ENCODE results near the gene COX4I2.

The COX4I2 gene

DNA sequence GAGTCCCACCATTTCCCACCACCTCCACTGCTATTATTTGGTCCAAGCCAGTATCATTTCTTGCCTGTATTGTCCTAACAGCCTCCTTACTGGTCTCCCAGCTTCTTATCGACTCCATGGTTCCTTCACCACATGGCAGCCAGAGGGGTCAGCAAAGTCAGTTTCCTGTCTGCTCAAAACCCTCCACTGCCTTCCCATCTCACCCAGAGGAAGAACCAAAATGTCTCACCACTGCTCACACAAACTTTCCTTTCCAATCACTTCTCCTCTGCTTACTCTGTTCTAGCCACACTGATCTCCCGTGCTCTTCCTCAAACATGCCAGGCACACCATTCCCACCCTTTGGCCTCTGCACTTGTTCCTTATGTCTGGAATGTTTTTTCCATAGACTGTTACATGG is 45.2 kb downstream of the COX4I2 start:
- no peak overlapping the region for H3K4me3 ChIP-seq (ENCODE audit: low read depth, low read length)
- DNase-seq (ENCODE audit: low read depth) = no peak
- TF ChIP-seq, protein P1, sequence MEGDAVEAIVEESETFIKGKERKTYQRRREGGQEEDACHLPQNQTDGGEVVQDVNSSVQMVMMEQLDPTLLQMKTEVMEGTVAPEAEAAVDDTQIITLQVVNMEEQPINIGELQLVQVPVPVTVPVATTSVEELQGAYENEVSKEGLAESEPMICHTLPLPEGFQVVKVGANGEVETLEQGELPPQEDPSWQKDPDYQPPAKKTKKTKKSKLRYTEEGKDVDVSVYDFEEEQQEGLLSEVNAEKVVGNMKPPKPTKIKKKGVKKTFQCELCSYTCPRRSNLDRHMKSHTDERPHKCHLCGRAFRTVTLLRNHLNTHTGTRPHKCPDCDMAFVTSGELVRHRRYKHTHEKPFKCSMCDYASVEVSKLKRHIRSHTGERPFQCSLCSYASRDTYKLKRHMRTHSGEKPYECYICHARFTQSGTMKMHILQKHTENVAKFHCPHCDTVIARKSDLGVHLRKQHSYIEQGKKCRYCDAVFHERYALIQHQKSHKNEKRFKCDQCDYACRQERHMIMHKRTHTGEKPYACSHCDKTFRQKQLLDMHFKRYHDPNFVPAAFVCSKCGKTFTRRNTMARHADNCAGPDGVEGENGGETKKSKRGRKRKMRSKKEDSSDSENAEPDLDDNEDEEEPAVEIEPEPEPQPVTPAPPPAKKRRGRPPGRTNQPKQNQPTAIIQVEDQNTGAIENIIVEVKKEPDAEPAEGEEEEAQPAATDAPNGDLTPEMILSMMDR (IDR thresholded peaks at IDR 0.05; ENCODE audit: control insufficient read depth, extremely low read depth, insufficient read depth) = no peak

DNA sequence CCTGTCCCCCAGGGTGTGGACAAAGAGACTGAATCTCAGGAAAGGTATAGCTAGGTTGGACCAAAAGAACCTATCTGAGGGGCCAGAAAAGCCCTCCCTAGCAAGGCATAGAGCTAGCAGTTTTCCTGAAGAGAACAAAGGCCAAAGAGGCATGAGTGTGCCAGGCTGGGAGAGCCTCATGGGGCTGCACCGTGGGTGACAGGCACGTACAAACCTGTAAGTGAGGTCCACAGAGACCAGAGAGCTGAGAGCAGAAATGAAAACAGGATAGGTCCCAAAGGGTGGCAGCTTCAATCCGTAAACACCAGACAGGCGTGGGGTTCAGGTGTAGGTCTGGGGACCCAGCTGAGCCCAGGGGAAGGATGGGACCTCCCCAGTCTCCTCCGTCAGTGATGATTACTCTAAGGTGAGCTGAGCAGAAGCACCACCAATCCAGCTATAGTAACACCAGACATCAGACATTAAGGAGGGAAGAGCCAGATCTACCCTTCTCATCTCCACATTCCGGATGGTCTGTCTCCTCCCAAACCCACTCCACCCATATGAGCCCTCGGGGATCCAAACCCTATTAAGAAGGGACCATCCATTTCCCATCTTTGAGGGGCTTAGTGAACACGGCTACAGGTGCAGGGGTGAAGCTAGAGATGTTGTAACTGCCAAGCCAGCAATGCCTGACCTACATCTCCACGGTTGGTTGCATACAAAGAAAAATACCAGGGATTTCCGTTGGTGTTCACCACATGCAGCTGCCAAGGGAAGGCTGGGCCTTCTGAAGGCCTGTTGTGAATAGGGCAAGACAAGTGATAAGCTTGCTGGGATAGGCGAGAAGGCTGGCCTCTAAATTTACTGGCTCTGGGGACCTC is 46.7 kb downstream of the COX4I2 start:
- DNase-seq (ENCODE audit: low read depth) = no peak
- TF ChIP-seq, protein P1 (IDR thresholded peaks at IDR 0.05; ENCODE audit: control insufficient read depth, extremely low read depth, insufficient read depth) = no peak
- no peak overlapping the region for H3K4me3 ChIP-seq (ENCODE audit: low read depth, low read length)

DNA sequence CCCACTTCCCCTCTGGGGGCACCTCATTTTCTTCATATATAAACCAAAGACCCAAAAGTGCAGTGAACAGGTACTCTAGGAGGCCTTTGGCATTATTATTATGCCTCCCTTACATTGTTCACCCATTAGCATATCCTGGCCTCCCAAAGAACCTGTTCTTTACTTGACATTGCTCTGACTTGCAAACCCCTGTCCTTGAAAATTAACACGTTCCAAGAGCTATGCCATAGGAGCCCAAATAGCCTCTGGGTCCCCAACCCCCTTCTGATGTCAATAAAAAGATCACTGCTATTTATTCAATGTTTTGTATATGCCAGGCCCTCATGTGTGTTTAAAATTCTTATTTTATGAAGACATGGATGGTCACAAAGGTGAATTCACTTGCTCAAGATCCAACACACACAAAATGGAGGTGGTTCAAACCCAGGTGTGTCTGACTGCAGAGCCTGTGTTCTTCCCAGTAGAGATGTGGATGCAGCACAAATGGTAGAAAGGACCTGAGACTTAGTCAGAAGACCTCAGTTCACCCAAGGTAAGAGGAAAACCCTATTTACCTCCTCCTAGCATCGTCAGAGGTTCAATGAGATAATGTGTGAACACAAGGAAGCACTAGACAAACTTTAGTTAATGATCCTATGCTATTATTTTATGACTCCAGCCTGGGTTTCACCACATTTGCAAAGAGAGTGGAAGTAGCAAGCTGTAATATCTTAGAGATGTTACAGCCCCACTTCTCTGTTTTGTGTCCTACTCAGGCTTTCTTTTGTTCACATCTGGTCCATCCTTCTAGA is 48.3 kb downstream of the COX4I2 start:
- no peak overlapping the region for H3K4me3 ChIP-seq (ENCODE audit: low read depth, low read length)
- TF ChIP-seq, protein P1 (IDR thresholded peaks at IDR 0.05; ENCODE audit: control insufficient read depth, extremely low read depth, insufficient read depth) = no peak
- DNase-seq (ENCODE audit: low read depth) = no peak

DNA sequence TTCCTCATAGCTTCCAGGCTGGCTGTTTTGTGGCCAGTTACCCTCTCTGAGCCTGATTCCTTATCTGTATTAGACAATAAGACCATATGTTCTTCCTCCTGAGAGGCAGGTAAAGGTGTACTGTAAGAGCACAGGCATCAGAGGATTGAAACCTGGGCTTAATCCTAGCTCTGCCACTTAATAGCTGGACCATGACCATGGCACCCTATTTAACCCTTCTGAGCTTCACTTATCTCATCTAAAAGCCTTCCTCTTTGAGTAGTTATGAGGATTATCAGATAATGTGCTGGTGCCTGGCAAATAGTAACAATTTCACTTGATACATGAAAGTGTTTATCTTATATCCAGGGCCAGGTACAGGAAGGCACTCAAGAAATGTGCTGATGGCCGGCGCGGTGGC is 50.1 kb downstream of the COX4I2 start:
- no peak for DNase-seq (ENCODE audit: low read depth)
- TF ChIP-seq, protein P1 (IDR thresholded peaks at IDR 0.05; ENCODE audit: control insufficient read depth, extremely low read depth, insufficient read depth) = no peak
- no peak overlapping the region for H3K4me3 ChIP-seq (ENCODE audit: low read depth, low read length)

DNA sequence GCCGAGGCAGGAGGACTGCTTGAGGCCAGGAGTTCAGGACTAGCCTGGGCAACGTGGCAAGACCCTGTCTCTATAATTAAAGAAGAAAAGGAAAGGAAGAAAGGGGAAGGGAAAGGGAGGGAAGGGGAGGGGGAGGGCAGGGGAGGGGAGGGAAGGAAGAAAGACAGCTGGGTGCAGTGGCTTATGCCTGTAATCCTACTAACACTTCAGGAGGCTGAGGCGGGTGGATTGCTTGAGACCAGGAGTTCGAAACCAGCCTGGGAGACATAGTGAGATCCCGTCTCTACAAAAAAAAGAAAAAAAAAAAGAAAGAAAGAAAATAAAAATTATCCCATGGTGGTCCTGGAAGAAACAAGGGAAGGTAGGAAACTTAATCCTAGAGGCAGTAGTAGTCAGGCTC is 51.4 kb downstream of the COX4I2 start:
- TF ChIP-seq, protein P1 (IDR thresholded peaks at IDR 0.05; ENCODE audit: control insufficient read depth, extremely low read depth, insufficient read depth) = no peak
- H3K4me3 ChIP-seq (ENCODE audit: low read depth, low read length) = no peak overlapping the region
- DNase-seq (ENCODE audit: low read depth) = no peak

DNA sequence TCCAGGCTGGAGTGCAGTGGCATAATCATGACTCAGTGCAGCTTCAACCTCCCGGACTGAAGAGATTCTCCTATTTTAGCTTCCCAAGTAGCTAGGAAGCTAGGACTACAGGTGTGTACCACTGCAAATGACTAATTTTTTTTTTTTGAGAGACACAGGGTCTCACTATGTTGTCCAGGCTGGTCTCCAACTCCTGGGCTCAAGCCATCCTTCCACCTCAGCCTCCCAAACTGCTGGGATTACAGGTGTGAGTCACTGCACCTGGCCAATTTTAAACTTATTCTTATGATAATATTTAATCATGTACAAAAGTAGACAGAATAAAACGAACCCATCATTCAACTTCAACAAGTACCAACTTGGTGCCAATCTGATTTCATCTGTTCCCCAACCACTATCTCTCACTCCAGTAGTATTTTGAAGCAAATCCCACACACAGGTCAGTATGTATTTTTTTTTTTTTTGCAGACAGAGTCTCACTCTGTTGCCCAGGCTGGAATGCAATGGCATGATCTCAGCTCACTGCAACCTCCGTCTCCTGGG is 52.5 kb downstream of the COX4I2 start:
- no peak overlapping the region for H3K4me3 ChIP-seq (ENCODE audit: low read depth, low read length)
- TF ChIP-seq, protein P1 (IDR thresholded peaks at IDR 0.05; ENCODE audit: control insufficient read depth, extremely low read depth, insufficient read depth) = no peak
- DNase-seq (ENCODE audit: low read depth) = no peak
